CD4-positive, alpha-beta T cell (primary cell): ENCODE results near the gene SMIM35. TPM values are rescaled to one million over a fixed set of nuclear protein-coding genes. Genes with fewer than 3 reads are reported as not detected.

Experiments used
- ATAC-seq: fragments of 200-7000 bp; cut with Tn5 transposase; one replicate; pipeline ENCODE4 v1.10.0; 2022; ENCODE audit warnings: mild to moderate bottlenecking; ENCODE audit not compliant: poor library complexity
- CTCF ChIA-PET: fragments of 350-600 bp; sonication (Branson Sonifier 250); formaldehyde crosslinking; loops from one replicate; lab custom pipeline; 2021; ENCODE audit warnings: antibody characterized with exemption, inconsistent platforms; lab: Charles Lee
- POLR2A ChIA-PET: fragments of 350-600 bp; sonication (Branson Sonifier 250); formaldehyde crosslinking; loops from one replicate; lab custom pipeline; 2021; ENCODE audit warnings: antibody characterized with exemption, inconsistent platforms; lab: Charles Lee
- DNase-seq, 14 experiments: peaks; one replicate each; pipeline ENCODE4 v3.0.0-alpha.2; 2013 to 2020; ENCODE audit warnings: mixed read lengths in 2 of 14
- H3K27ac ChIP-seq, 2 donors: one replicate each; pipeline versions ENCODE4 v1.5.1 to v1.7.0; 2013; ENCODE audit warnings: low read length in 2 of 2, low read depth in 1 of 2, mild to moderate bottlenecking in 1 of 2
- H3K27me3 ChIP-seq, 2 experiments: 1 replicate in 1 of 2; 2 replicates in 1 of 2; pipeline versions ENCODE4 v1.6.1 to v1.7.0; 2013; ENCODE audit warnings: low read length in 2 of 2, control low read depth in 1 of 2, mild to moderate bottlenecking in 1 of 2, moderate library complexity in 1 of 2; ENCODE audit not compliant: insufficient read depth in 2 of 2, control insufficient read depth in 1 of 2
- H3K36me3 ChIP-seq: one replicate; pipeline ENCODE4 v1.6.1; 2013; ENCODE audit warnings: low read length, control low read depth; ENCODE audit not compliant: insufficient read depth
- H3K4me1 ChIP-seq: one replicate; pipeline ENCODE4 v1.6.1; 2013; ENCODE audit warnings: low read length, control low read depth; ENCODE audit not compliant: insufficient read depth
- H3K4me3 ChIP-seq: one replicate; pipeline ENCODE4 v1.5.1; 2013; ENCODE audit warnings: mild to moderate bottlenecking, low read length, moderate library complexity
- H3K9me3 ChIP-seq, 2 experiments: 1 replicate in 1 of 2; 2 replicates in 1 of 2; pipeline versions ENCODE4 v1.6.1 to v1.7.0; 2013; ENCODE audit warnings: low read length in 2 of 2, mild to moderate bottlenecking in 2 of 2, control low read depth in 1 of 2, moderate library complexity in 1 of 2; ENCODE audit not compliant: control insufficient read depth in 1 of 2, insufficient read depth in 1 of 2
- H3K27ac Mint-ChIP-seq: one replicate; pipeline ENCODE4 v1.8.0; 2020; ENCODE audit warnings: mixed read lengths
- H3K27me3 Mint-ChIP-seq: one replicate; pipeline ENCODE4 v1.8.0; 2021; ENCODE audit warnings: mixed read lengths
- H3K36me3 Mint-ChIP-seq: one replicate; pipeline ENCODE4 v1.8.0; 2021; ENCODE audit warnings: low read depth, mixed read lengths
- H3K4me1 Mint-ChIP-seq: one replicate; pipeline ENCODE4 v1.8.0; 2021; ENCODE audit warnings: low read depth, mixed read lengths
- H3K4me3 Mint-ChIP-seq: one replicate; pipeline ENCODE4 v1.8.0; 2020; ENCODE audit warnings: mild to moderate bottlenecking, mixed read lengths
- H3K9me3 Mint-ChIP-seq: one replicate; pipeline ENCODE4 v1.8.0; 2020; ENCODE audit warnings: mixed read lengths
- CTCF ChIP-seq: fragments of 200-600 bp; IDR thresholded peaks from one replicate; pipeline ENCODE4 v1.8.0; 2022; ENCODE audit warnings: antibody characterized with exemption, mild to moderate bottlenecking
- intact Hi-C, 2 experiments: fragments of 100-400 bp; cut with DNase I in 1 of 2; cut with micrococcal nuclease in 1 of 2; formaldehyde crosslinking; loops; one replicate each; pipeline versions ENCODE4 v1.15.1 to v1.9.0; 2023 to 2025; cut with DNase I, micrococcal nuclease
- total RNA-seq, 174 experiments: library from RNA in 2 of 174; stranded (reverse) in 2 of 174; gene quantifications; one replicate each; pipeline ENCODE4 v1.2.3 and lab custom pipeline; 2021 to 2026

SMIM35 gene
- total RNA-seq, 2 experiments from 2014 or later: 0.06 to 0.08 TPM

GRCh38 chr11:118112711-118113430 lies 26.1 kb upstream of the SMIM35 start:
- Mint-ChIP-seq H3K27ac (no peak overlapping the region), H3K36me3 (no peaks in the 10 kb centered on the region), H3K27me3 (peaks cover 12% of the 10 kb centered on the region), H3K4me3 (no peak overlapping the region), H3K9me3 (no peaks in the 10 kb centered on the region), H3K4me1 (no peaks in the 10 kb centered on the region)
- no peaks in the 10 kb centered on the region for H3K36me3 ChIP-seq
- ATAC-seq (no peak), DNase-seq (no peak)
- peaks cover 3% of the 10 kb centered on the region for H3K4me1 ChIP-seq
- H3K27me3 ChIP-seq: peaks cover 0 to 3% of the 10 kb centered on the region in 2 experiments
- TF ChIP-seq CTCF: no peak
- H3K27ac ChIP-seq: no peak overlapping the region
- intact Hi-C loops: no loop called here
- ChIA-PET POLR2A (no interaction called here), CTCF (interaction anchor here (0.7 kb wide), 1 partner anchor 810 kb away, joined by 4 read pairs; no protein-coding TSS in a partner anchor)
- no peak overlapping the region for H3K4me3 ChIP-seq
- no peaks in the 10 kb centered on the region for H3K9me3 ChIP-seq

DNA sequence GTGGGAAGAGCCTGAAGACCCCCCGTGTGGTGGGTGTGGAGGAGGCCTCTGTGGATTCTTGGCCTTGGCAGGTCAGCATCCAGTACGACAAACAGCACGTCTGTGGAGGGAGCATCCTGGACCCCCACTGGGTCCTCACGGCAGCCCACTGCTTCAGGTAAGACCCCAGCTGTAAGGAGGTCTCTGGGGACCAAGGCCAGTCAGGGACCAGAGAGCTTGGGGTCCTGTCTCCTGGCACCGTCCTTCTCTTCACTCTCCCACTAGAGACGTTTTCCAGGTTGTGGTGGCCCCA lies 24.9 kb upstream of the SMIM35 start:
- Histone ChIP-seq H3K4me3 (no peak overlapping the region), H3K36me3 (no peaks in the 10 kb centered on the region), H3K27ac (no peak overlapping the region), H3K27me3 (no peaks in the 10 kb centered on the region), H3K4me1 (no peaks in the 10 kb centered on the region), H3K9me3 (no peaks in the 10 kb centered on the region)
- no peak for ATAC-seq
- H3K27me3 Mint-ChIP-seq: peaks cover 12% of the 10 kb centered on the region
- H3K9me3 Mint-ChIP-seq: no peaks in the 10 kb centered on the region
- intact Hi-C loops: no loop called here
- DNase-seq: no peak
- H3K36me3 Mint-ChIP-seq: no peaks in the 10 kb centered on the region
- no peak for TF ChIP-seq CTCF
- ChIA-PET POLR2A (no interaction called here), CTCF (no interaction called here)
- H3K4me1 Mint-ChIP-seq: no peaks in the 10 kb centered on the region
- no peak overlapping the region for H3K27ac Mint-ChIP-seq
- no peak overlapping the region for H3K4me3 Mint-ChIP-seq

- ATAC-seq (no peak), DNase-seq (no peak)
- H3K9me3 ChIP-seq: no peaks in the 10 kb centered on the region
- TF ChIP-seq CTCF: no peak
- H3K36me3 ChIP-seq: no peaks in the 10 kb centered on the region
- no peaks in the 10 kb centered on the region for H3K4me1 Mint-ChIP-seq
- H3K27ac ChIP-seq: no peak overlapping the region
- no peaks in the 10 kb centered on the region for H3K27me3 ChIP-seq
- H3K27me3 Mint-ChIP-seq: peaks cover 12% of the 10 kb centered on the region
- no peaks in the 10 kb centered on the region for H3K9me3 Mint-ChIP-seq
- no peaks in the 10 kb centered on the region for H3K4me1 ChIP-seq
- H3K4me3 Mint-ChIP-seq: no peak overlapping the region
- H3K27ac Mint-ChIP-seq: no peak overlapping the region
- intact Hi-C loops: no loop called here
- no peak overlapping the region for H3K4me3 ChIP-seq
- ChIA-PET CTCF (no interaction called here), POLR2A (no interaction called here)
- H3K36me3 Mint-ChIP-seq: no peaks in the 10 kb centered on the region
These were observed 24.4 kb upstream of the SMIM35 start for GRCh38 chr11:118111019-118111743.
